ENCODE data around the gene ZNF284. TPM values are rescaled to one million over a fixed set of nuclear protein-coding genes. Genes with fewer than 3 reads are reported as not detected.

Gene ZNF284
- total and polyA plus RNA-seq, 4 donors: 4.6 to 6.8 (median 6.4) TPM

DNA sequence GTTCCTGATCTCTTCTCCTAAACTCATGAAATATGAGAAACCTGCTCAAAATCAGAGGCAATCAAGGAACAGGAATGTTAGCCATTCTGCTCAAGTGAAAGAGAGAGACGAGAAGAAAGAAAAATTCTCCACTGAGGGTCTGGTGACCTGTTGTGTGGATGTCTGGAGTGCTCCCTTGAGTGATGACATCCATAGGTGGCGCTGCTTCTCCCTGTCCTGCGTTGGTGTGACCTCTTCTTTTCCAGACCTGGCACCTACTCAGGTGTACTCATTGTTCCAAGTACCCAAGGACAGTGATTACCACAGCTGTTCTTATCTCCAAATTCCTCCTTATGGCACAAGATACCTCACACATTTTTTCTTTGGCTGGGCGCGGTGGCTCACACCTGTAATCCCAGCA is 16.1 kb upstream of the ZNF284 start:
- Histone ChIP-seq H3K4me3 (ENCODE audit: low read depth, low read length) (no peak overlapping the region), H3K4me1 (ENCODE audit: control insufficient read depth, insufficient read depth, low read length) (peaks cover 5% of the 10 kb centered on the region), H3K36me3 (ENCODE audit: control insufficient read depth, insufficient read depth, low read length) (peaks cover 30% of the 10 kb centered on the region), H3K27me3 (ENCODE audit: control insufficient read depth, insufficient read depth, low read length) (peaks cover 4% of the 10 kb centered on the region), H3K27ac (ENCODE audit: low read depth, low read length) (no peak overlapping the region), H3K9me3 (ENCODE audit: control insufficient read depth, insufficient read depth, low read length) (no peaks in the 10 kb centered on the region)
- DNase-seq (ENCODE audit: low read depth in 4 of 6, low spot score in 6 of 6): no peak
- WGBS (ENCODE audit: insufficient coverage): 94% methylated on average over 4 of the region's 5 CpGs

GRCh38 chr19:44059229-44059628 is 12.7 kb upstream of the ZNF284 start:
- DNase-seq (ENCODE audit: low read depth in 4 of 6, low spot score in 6 of 6): no peak
- peaks cover 38% of the 10 kb centered on the region for H3K36me3 ChIP-seq (ENCODE audit: control insufficient read depth, insufficient read depth, low read length)
- no peaks in the 10 kb centered on the region for H3K4me1 ChIP-seq (ENCODE audit: control insufficient read depth, insufficient read depth, low read length)
- no peak overlapping the region for H3K4me3 ChIP-seq (ENCODE audit: low read depth, low read length)
- H3K27me3 ChIP-seq (ENCODE audit: control insufficient read depth, insufficient read depth, low read length): no peaks in the 10 kb centered on the region
- WGBS (ENCODE audit: insufficient coverage): 100% methylated on average over 1 of the region's 2 CpGs
- no peak overlapping the region for H3K27ac ChIP-seq (ENCODE audit: low read depth, low read length)
- no peaks in the 10 kb centered on the region for H3K9me3 ChIP-seq (ENCODE audit: control insufficient read depth, insufficient read depth, low read length)

DNA sequence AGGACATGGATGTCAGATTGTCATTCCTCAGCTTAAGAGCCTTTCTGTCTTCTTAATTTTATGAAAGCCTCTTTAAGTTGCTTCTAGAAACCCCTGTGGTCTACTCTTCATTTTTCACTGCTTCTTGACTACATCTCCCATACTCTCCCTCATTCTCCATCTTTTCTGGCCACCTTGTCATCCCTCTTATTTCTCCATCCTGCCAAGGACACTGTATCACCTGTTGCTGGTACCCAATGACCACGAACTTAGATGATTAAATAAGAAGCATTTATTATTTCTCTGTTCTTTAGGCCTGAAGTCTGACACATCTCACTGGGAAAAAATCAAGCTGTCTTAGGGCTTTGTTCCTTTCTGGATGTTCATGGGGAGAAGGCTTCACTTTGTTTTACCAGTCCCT is 10.9 kb upstream of the ZNF284 start:
- Histone ChIP-seq H3K9me3 (ENCODE audit: control insufficient read depth, insufficient read depth, low read length) (no peaks in the 10 kb centered on the region), H3K36me3 (ENCODE audit: control insufficient read depth, insufficient read depth, low read length) (peaks cover 40% of the 10 kb centered on the region), H3K4me3 (ENCODE audit: low read depth, low read length) (no peak overlapping the region), H3K4me1 (ENCODE audit: control insufficient read depth, insufficient read depth, low read length) (no peaks in the 10 kb centered on the region), H3K27me3 (ENCODE audit: control insufficient read depth, insufficient read depth, low read length) (no peaks in the 10 kb centered on the region), H3K27ac (ENCODE audit: low read depth, low read length) (no peak overlapping the region)
- no peak for DNase-seq (ENCODE audit: low read depth in 4 of 6, low spot score in 6 of 6)
- WGBS (ENCODE audit: insufficient coverage): no CpG with 5 or more reads among the region's 1 CpG

- H3K9me3 ChIP-seq (ENCODE audit: control insufficient read depth, insufficient read depth, low read length): peaks cover 3% of the 10 kb centered on the region
- H3K4me1 ChIP-seq (ENCODE audit: control insufficient read depth, insufficient read depth, low read length): no peaks in the 10 kb centered on the region
- no peak overlapping the region for H3K27ac ChIP-seq (ENCODE audit: low read depth, low read length)
- peaks cover 29% of the 10 kb centered on the region for H3K36me3 ChIP-seq (ENCODE audit: control insufficient read depth, insufficient read depth, low read length)
- DNase-seq (ENCODE audit: low read depth in 4 of 6, low spot score in 6 of 6): no peak
- no peak overlapping the region for H3K4me3 ChIP-seq (ENCODE audit: low read depth, low read length)
- WGBS (ENCODE audit: insufficient coverage): no CpG with 5 or more reads among the region's 3 CpGs
- H3K27me3 ChIP-seq (ENCODE audit: control insufficient read depth, insufficient read depth, low read length): no peaks in the 10 kb centered on the region
These were observed 5.7 kb upstream of the ZNF284 start for GRCh38 chr19:44066305-44066704.

- no peak overlapping the region for H3K27ac ChIP-seq (ENCODE audit: low read depth, low read length)
- H3K9me3 ChIP-seq (ENCODE audit: control insufficient read depth, insufficient read depth, low read length): peaks cover 3% of the 10 kb centered on the region
- no peak for DNase-seq (ENCODE audit: low read depth in 4 of 6, low spot score in 6 of 6)
- peaks cover 6% of the 10 kb centered on the region for H3K4me1 ChIP-seq (ENCODE audit: control insufficient read depth, insufficient read depth, low read length)
- no peak overlapping the region for H3K4me3 ChIP-seq (ENCODE audit: low read depth, low read length)
- WGBS (ENCODE audit: insufficient coverage): no CpG with 5 or more reads among the region's 1 CpG
- H3K27me3 ChIP-seq (ENCODE audit: control insufficient read depth, insufficient read depth, low read length): no peaks in the 10 kb centered on the region
- peaks cover 22% of the 10 kb centered on the region for H3K36me3 ChIP-seq (ENCODE audit: control insufficient read depth, insufficient read depth, low read length)
These were observed 2.5 kb upstream of the ZNF284 start for GRCh38 chr19:44069415-44069814.

DNA sequence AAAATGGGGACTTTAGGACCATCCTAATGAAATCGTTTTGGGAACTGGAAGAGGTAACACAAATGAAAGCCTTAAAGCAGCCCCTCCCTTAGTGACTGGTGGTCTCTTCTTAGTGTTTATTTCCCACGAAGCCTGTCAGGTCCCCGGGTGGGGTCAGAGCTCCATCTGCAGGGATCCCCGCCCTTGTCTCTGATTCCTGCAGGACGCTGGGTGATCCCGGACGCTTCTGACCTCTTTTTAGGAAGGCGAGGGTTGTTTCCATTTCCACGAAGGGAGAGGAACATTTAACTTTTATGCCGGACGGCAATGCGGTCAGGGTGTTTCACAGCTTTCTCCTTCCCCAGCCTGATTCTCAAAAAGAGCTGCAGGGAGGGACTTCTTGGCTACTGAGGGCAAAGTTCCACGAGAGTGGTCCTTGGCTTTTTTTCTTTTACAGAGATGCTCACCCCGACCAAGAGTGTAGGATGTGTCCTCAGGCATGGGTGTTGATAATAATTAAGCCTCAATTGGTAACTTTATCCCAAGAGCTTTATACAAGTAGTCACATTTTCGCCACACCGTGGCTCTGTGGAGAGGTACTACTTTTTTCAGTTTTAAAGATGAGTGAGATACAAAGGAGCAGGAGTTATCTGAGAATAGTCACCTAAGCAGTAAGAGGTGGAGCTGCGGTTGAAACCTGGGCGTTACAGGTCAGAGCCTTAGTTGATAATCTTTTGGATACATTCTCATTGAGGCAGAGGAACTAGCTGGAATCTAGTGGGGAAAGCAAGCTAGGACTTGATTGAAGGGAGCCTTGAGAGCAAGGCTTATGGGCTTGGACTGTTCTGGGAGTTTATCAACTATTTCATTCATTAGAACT is 813 bp downstream of the ZNF284 start:
- no peaks in the 10 kb centered on the region for H3K9me3 ChIP-seq (ENCODE audit: control insufficient read depth, insufficient read depth, low read length)
- peaks cover 6% of the 10 kb centered on the region for H3K4me1 ChIP-seq (ENCODE audit: control insufficient read depth, insufficient read depth, low read length)
- no peak overlapping the region for H3K27ac ChIP-seq (ENCODE audit: low read depth, low read length)
- H3K4me3 ChIP-seq (ENCODE audit: low read depth, low read length): peak overlapping the region; percentile 70
- DNase-seq (ENCODE audit: low read depth in 4 of 6, low spot score in 6 of 6): peak in 1 of 6 donors; percentile 6
- WGBS (ENCODE audit: insufficient coverage): 27% methylated on average over 14 of the region's 18 CpGs
- peaks cover 4% of the 10 kb centered on the region for H3K36me3 ChIP-seq (ENCODE audit: control insufficient read depth, insufficient read depth, low read length)
- H3K27me3 ChIP-seq (ENCODE audit: control insufficient read depth, insufficient read depth, low read length): no peaks in the 10 kb centered on the region

GRCh38 chr19:44076325-44076724 is 4.4 kb downstream of the ZNF284 start:
- H3K27me3 ChIP-seq (ENCODE audit: control insufficient read depth, insufficient read depth, low read length): no peaks in the 10 kb centered on the region

DNA sequence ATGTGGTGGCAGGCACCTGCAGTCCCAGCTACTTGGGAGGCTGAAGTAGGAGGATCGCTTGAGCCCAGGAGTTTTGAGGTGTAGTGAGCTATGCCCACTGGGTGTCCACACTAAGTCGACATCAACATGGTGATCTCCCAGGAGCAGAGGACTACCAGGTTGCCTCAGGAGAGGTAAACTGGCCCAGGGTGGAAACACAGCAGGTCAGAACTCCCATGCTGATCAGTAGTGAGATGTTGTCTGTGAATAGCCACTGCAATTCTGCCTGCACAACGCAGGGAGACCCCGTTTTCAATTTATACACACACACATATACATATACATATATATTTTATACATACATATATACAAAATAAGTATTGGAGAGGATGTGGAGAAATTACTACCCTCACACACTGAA is 20.1 kb downstream of the ZNF284 start:
- Histone ChIP-seq H3K4me3 (ENCODE audit: low read depth, low read length) (no peak overlapping the region), H3K27me3 (ENCODE audit: control insufficient read depth, insufficient read depth, low read length) (no peaks in the 10 kb centered on the region), H3K4me1 (ENCODE audit: control insufficient read depth, insufficient read depth, low read length) (peaks cover 6% of the 10 kb centered on the region), H3K27ac (ENCODE audit: low read depth, low read length) (no peak overlapping the region), H3K9me3 (ENCODE audit: control insufficient read depth, insufficient read depth, low read length) (no peaks in the 10 kb centered on the region), H3K36me3 (ENCODE audit: control insufficient read depth, insufficient read depth, low read length) (peaks cover 12% of the 10 kb centered on the region)
- DNase-seq (ENCODE audit: low read depth in 4 of 6, low spot score in 6 of 6): no peak
- WGBS (ENCODE audit: insufficient coverage): 81% methylated on average over 2 of the region's 4 CpGs

More at GRCh38 chr19:44076325-44076724, 4.4 kb downstream of the ZNF284 start:
- Histone ChIP-seq H3K27ac (ENCODE audit: low read depth, low read length) (no peak overlapping the region), H3K36me3 (ENCODE audit: control insufficient read depth, insufficient read depth, low read length) (peaks cover 18% of the 10 kb centered on the region), H3K4me3 (ENCODE audit: low read depth, low read length) (no peak overlapping the region), H3K9me3 (ENCODE audit: control insufficient read depth, insufficient read depth, low read length) (no peaks in the 10 kb centered on the region), H3K4me1 (ENCODE audit: control insufficient read depth, insufficient read depth, low read length) (peaks cover 6% of the 10 kb centered on the region)
- no peak for DNase-seq (ENCODE audit: low read depth in 4 of 6, low spot score in 6 of 6)
- 80% methylated on average over 1 of the region's 2 CpGs for WGBS (ENCODE audit: insufficient coverage)

DNA sequence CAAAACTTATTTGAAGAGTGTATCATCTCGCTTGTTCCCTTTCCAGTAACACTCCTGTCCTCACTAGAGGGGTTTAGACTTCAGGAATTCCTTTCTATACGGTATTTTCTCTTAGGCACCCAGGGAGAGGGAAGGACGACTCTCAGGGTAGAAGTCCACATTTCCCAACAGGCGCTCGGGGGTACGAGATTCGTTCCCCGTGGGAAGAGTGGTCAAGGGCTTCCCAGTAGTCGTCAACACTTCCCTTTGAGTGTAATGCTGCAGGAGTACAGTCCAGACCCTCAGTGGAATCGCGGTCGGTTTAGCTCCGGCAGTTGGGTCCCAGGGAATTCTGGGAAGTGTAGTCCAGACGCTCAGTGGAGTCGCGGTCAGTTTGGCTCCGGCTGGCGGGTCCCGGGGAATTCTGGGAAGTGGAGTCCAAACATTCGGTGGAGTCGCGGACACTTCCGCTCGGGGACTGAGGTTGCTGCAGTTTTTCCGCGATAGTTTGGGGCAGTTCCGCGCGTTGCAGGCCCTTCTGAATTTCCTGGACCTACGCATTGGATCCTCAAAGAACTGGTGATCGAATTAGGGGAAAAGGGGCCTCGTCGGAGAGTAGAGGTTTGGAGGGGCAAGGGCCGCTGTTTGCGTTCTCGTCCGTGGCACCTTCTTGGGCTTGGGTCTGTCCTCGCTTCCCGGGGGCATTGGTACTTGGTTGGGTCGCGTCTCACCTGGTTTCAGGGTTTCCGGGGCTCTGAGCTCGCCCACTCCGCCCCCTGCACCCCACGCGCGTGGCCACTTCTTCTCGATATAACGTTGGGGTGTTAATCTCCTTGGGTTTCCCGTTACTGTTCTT is 22.2 kb downstream of the ZNF284 start, which contains the start of gene ZNF224:
Gene ZNF224 (plus strand): TSS at position 431 of the 835 bp plus-strand sequence. CDS start 3,513 bp downstream, outside the sequence.
- under 1% methylated on average over 48 of the region's 50 CpGs for WGBS (ENCODE audit: insufficient coverage)
- Histone ChIP-seq H3K27ac (ENCODE audit: low read depth, low read length) (peak within 1 kb of the TSS; percentile 78), H3K27me3 (ENCODE audit: control insufficient read depth, insufficient read depth, low read length) (no peaks in the 10 kb centered on the region), H3K4me3 (ENCODE audit: low read depth, low read length) (peak within 1 kb of the TSS; percentile 81), H3K36me3 (ENCODE audit: control insufficient read depth, insufficient read depth, low read length) (peaks cover 9% of the 10 kb centered on the region), H3K4me1 (ENCODE audit: control insufficient read depth, insufficient read depth, low read length) (peaks cover 6% of the 10 kb centered on the region), H3K9me3 (ENCODE audit: control insufficient read depth, insufficient read depth, low read length) (no peaks in the 10 kb centered on the region)
- DNase-seq (ENCODE audit: low read depth in 4 of 6, low spot score in 6 of 6): peak; percentile 88 to 99 (median 92)

Measured in spinal cord (tissue), 10 donors.